ENCODE results near the gene UGT2B15. TPM values are rescaled to one million over a fixed set of nuclear protein-coding genes. Genes with fewer than 3 reads are reported as not detected.
"Not testable (repeated sequence)": the region's sequence is repeated elsewhere in the genome, so short reads cannot be mapped to it uniquely, and the experiment has no call there.

Gene UGT2B15
- total RNA-seq, 1 donor = not detected

DNA sequence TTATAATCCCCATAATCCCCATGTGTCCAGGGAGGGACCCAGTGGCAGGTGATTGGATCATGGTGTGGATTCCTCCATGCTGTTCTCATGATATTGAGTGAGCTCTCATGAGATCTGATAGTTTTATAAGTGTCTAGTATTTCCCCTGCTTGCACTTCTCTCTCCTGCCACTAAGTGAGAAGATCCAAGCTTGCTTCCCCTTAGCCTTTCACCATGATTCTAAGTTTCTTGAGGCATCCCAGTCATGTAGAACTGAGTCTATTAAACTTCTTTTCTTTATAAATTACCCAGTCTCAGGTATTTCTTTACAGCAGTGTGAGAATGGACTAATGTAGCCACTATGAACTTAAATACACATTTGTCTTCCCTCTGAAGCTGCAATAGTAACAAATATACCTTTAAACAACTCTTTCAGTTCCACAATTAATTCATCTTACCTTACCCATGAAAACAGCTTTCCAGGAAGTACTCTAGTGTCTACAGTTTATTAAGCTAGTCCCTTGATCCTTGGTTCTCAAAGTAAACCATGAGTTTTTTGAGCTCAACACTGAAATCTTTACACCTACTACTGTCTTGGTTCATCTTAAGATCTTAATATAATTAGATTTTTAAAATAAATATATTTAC lies 1.8 kb downstream of the UGT2B15 start:
- H3K4me3 ChIP-seq (ENCODE audit: low read length); H3K4me1 ChIP-seq (ENCODE audit: insufficient read depth, low read length); H3K27me3 ChIP-seq (ENCODE audit: insufficient read depth, low read length); H3K9me3 ChIP-seq (ENCODE audit: low read depth, low read length): not testable (repeated sequence)

DNA sequence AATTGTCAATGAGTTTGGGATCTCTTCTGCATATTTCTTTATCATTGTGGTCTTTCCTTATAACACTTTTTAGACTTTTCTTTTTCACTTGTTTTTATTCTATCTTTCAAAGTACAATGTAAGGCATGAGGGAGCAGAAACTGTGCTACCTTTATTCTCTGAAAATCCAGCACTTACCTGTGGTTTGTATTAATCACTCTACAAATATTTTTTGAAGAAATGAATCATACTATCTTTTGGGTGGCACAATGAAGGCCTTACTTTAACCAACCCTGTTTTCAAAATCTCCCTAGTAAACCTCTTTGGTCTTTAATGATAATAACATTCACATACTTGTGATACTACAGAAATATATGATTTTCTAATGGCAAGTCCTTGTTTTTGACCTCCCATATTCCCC lies 2.9 kb downstream of the UGT2B15 start:
- H3K4me1 ChIP-seq (ENCODE audit: insufficient read depth, low read length); H3K4me3 ChIP-seq (ENCODE audit: low read length); H3K9me3 ChIP-seq (ENCODE audit: low read depth, low read length); H3K27me3 ChIP-seq (ENCODE audit: insufficient read depth, low read length): not testable (repeated sequence)

DNA sequence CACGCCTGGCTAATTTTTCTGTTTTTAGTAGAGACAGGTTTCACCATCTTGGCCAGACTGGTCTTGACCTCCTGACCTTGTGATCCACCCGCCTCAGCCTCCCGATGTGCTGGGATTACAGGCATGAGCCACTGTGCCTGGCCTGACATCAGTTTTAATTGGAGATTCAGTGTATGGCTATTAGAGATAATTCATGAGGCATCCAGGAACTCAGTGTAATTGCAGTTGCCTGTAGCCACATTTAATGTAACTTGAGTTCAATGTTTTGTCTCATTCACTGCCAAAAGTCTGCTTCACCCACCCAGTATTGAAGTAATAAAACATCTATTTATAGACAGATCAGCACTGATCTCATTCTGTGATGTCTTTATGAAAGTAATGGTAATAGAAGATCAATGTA lies 5.7 kb downstream of the UGT2B15 start:
- H3K27me3 ChIP-seq (ENCODE audit: insufficient read depth, low read length); H3K9me3 ChIP-seq (ENCODE audit: low read depth, low read length); H3K4me1 ChIP-seq (ENCODE audit: insufficient read depth, low read length): not testable (repeated sequence)

DNA sequence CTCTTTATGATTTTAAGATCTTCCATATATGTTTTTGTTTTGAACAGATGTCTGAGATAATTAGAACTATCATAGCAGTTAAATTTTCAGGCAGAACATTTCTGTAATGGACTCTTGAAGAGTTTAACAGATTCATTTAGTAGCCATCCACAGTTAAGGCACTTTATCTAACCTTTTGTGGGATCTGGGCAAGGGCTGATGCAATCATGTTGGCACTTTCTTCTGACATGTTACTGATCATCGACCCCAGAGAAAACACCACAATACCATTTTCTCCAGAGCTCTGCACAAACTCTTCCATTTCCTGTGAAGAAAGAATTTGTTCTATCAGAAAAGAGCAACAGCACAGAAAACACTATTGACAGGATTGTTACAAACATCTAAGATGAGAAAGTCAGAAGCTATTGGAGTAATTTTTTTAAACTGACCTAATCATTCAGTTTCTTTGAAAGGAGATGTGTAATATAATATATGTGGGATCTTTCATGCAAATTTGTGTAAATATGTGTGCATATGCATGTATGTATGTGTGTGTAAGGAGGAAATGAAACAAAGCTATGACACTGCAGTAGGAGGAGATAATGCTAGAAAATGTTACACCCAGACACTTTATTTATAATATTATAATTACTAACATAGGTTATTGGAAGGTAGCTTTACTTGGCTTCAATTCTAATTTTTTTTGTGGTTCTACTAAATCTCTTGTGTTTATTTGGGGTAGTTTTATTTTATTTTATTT lies 7.4 kb downstream of the UGT2B15 start:
- H3K4me1 ChIP-seq (ENCODE audit: insufficient read depth, low read length) = not testable (repeated sequence)

More for the DNA sequence above, 5.7 kb downstream of the UGT2B15 start:
- H3K4me3 ChIP-seq (ENCODE audit: low read length) = not testable (repeated sequence)

DNA sequence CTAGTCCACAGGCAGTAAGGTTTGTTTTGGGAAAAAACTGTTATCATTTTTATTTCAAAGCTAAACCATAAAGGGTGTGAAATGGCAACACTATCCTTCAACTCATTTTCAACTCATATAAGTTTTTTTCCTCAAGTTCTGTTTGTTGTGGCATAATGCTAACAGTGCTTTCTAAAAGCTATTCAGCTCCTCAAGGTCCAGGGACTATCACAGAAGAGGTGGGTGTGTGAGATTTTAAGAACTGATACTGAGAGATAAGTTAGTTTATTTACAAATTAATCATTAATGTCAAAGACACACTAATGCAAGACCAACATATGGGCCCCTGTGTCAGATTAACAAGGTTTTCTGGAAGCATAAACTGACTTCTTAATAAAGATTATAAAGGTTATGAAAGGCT lies 11.8 kb downstream of the UGT2B15 start:
- Histone ChIP-seq H3K27me3 (ENCODE audit: insufficient read depth, low read length) (no peaks in the 10 kb centered on the region), H3K9me3 (ENCODE audit: low read depth, low read length) (no peaks in the 10 kb centered on the region), H3K4me1 (ENCODE audit: insufficient read depth, low read length) (no peaks in the 10 kb centered on the region), H3K4me3 (ENCODE audit: low read length) (no peak overlapping the region)

More for the DNA sequence above, 7.4 kb downstream of the UGT2B15 start:
- not testable (repeated sequence) for H3K27me3 ChIP-seq (ENCODE audit: insufficient read depth, low read length); H3K4me3 ChIP-seq (ENCODE audit: low read length); H3K9me3 ChIP-seq (ENCODE audit: low read depth, low read length)

DNA sequence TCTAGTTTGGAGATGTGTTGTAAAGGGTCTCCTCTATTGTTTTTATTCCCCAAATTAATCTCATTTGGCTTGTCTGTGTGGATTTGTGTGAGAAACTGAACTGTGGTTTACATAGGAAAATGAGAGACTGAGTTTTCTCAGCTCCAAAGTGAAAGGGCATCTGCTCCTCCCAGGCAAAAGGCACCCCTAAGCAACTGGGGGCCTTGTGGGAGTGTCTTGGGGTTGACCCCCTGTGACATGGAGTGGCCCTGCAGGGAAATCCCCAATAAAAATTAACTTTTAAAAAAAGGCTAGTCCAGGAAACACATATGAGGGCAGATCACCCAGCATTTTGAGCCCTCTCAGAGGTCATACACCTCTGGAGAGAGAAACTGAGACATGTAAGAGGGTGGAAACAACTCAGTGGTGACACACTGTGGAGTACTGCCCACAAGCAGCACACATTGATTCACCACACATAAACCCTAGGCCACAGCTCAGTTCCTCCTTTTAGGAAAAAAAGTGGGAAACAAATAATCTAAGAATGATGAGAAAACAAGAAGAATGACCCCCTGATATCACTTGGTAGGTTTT lies 13.3 kb downstream of the UGT2B15 start:
- not testable (repeated sequence) for H3K4me3 ChIP-seq (ENCODE audit: low read length); H3K4me1 ChIP-seq (ENCODE audit: insufficient read depth, low read length); H3K27me3 ChIP-seq (ENCODE audit: insufficient read depth, low read length); H3K9me3 ChIP-seq (ENCODE audit: low read depth, low read length)

DNA sequence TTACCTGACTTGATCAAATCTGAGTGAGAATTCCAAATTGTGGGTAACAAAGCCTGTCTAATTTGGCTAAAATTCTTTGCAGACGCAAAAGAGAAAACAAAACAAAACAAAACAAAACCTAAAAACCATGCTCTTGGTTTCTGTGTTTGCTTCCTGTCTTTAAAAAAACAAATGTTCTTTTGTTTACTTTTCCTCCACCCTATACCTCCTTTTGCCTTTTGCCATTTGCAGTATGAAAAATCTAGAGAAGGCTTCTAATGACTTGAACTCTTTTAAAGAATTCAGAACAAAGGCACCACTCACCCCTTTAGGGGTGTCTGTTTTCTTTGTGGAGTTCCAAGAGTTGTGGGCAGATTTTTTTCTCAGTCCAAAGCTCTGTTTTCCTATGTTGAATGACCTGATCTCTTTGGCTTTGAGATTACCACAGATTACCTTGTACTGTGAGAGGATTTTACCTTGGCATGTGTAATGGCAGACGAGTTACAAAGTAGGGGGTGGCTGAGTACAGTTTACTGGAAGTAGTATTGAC lies 13.9 kb downstream of the UGT2B15 start:
- H3K4me1 ChIP-seq (ENCODE audit: insufficient read depth, low read length); H3K27me3 ChIP-seq (ENCODE audit: insufficient read depth, low read length); H3K4me3 ChIP-seq (ENCODE audit: low read length); H3K9me3 ChIP-seq (ENCODE audit: low read depth, low read length): not testable (repeated sequence)

DNA sequence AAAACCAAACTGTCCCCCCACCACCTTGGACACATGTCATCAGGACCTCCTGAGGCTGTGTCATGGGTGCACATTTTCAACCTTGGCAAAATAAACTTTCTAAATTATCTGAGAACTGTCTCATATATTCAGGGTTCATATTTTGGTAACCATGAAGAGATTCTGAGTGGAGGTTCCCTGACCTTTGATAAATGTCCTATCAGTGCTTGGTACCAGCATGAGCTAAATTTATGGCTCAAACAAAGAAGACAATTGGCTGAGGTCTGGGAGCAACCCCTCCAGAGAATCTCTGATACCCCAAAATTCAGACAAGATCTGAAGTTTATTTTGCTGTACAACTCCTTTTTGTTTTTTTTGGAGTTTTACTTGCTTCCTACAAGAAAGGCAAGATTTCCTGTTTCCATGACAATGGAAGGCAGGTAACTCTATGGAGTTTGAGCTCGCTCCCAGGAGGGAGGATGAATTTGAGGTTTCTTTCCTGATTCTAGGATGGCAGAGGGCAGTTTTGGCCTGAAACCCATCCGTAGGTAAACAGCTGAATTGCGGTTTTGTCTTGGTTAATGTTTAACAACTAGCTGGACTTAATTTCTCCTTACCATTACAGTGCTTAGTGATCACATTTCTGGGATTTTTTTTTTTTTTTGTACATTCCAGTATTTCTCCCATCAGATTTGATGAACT lies 14.5 kb downstream of the UGT2B15 start:
- Histone ChIP-seq H3K4me3 (ENCODE audit: low read length) (no peak overlapping the region), H3K9me3 (ENCODE audit: low read depth, low read length) (no peaks in the 10 kb centered on the region), H3K4me1 (ENCODE audit: insufficient read depth, low read length) (no peaks in the 10 kb centered on the region), H3K27me3 (ENCODE audit: insufficient read depth, low read length) (no peaks in the 10 kb centered on the region)

DNA sequence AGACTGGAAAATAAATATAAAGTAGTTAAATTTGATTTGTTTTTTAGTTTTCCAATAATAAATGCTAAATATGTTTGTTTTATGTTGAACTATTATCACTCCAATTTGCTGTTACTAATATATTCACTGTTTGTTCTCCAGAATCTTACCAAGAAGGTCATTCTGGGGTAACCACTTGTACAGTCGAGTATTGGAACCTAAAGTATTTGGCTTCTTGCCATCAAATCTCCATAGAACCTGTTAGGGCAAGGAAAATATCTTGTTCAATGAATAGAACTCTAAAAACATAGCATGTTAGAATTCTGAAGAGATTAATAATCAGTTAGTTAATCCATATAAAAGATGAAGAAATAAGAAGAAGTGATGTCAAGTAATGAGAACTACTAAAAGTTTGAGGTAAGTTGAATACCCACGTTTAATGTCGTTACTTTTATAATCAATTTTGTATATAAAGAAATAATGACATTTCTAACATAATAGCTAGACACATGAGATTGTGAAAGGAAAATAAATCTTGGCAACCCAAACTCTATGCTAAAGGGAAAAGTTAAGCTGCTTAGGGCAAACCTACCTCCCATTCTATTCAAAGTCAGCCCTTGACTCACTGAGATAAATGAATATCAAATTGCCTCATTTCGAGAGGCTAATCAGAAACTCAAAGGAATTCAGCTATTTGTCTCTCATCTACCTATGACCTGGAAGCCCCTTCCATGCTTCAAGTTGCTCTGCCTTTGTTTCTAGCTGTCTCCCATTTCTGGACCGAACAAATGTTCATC lies 15.3 kb downstream of the UGT2B15 start:
- no peaks in the 10 kb centered on the region for H3K27me3 ChIP-seq (ENCODE audit: insufficient read depth, low read length)
- no peaks in the 10 kb centered on the region for H3K4me1 ChIP-seq (ENCODE audit: insufficient read depth, low read length)
- no peak overlapping the region for H3K4me3 ChIP-seq (ENCODE audit: low read length)
- H3K9me3 ChIP-seq (ENCODE audit: low read depth, low read length) = no peaks in the 10 kb centered on the region

DNA sequence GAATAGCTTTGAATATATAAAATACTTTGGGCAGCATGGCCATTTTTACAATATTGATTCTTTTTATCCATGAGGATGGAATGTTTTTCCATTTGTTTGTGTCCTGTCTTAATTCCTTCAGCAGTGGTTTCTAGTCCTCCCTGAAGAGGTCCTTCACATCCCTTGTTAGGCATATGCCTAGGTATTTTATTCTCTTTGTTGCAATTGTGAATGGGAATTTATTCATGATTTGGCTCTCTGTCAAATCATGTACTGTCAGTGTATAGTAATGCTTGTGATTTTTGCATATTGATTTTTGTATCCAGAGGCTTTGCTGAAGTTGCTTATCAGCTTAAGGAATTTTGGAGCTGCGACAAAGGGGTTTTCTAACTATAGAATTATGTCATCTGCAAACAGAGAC lies 18.5 kb downstream of the UGT2B15 start:
- no peak overlapping the region for H3K4me3 ChIP-seq (ENCODE audit: low read length)
- H3K9me3 ChIP-seq (ENCODE audit: low read depth, low read length) = no peaks in the 10 kb centered on the region
- H3K27me3 ChIP-seq (ENCODE audit: insufficient read depth, low read length) = no peaks in the 10 kb centered on the region
- no peaks in the 10 kb centered on the region for H3K4me1 ChIP-seq (ENCODE audit: insufficient read depth, low read length)

DNA sequence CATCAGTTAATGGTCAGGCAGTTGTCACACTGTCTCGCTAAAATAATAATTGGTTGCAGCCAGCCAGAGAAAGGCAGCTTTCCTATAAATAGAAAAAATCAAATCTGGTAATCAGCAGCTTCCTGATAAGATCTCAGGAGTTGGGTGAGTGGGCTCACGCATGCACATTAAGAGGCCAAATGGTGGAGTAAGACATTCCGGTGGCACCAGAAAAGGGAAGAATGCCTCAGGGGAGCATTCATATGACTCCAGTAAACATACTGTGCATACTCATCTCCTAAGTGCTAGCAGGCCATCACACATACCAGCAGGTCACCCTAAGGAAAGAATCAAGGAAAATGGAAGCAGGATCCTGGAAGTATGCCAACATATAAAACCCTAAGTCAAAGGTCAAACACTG lies 40.1 kb downstream of the UGT2B15 start:
- Histone ChIP-seq H3K4me1 (ENCODE audit: insufficient read depth, low read length) (no peaks in the 10 kb centered on the region), H3K9me3 (ENCODE audit: low read depth, low read length) (no peaks in the 10 kb centered on the region), H3K4me3 (ENCODE audit: low read length) (no peak overlapping the region), H3K27me3 (ENCODE audit: insufficient read depth, low read length) (no peaks in the 10 kb centered on the region)

DNA sequence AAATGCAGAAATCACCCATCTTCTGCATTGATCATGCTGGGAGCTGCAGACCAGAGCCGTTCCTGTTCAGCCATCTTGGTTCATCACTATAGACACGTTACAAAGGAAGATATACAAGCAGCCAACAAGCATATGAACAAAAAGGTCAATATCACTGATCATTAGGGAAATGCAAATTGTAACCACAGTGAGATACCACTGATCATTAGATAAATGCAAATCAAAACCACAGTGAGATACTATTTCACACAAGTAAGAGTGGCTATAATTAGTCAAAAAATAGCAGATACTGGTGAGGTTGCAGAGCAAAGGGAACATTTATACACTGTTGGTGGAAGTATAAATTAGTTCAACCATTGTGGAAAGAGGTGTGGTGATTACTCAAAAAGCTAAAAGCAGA lies 47.7 kb downstream of the UGT2B15 start:
- H3K4me3 ChIP-seq (ENCODE audit: low read length); H3K27me3 ChIP-seq (ENCODE audit: insufficient read depth, low read length); H3K9me3 ChIP-seq (ENCODE audit: low read depth, low read length); H3K4me1 ChIP-seq (ENCODE audit: insufficient read depth, low read length): not testable (repeated sequence)

DNA sequence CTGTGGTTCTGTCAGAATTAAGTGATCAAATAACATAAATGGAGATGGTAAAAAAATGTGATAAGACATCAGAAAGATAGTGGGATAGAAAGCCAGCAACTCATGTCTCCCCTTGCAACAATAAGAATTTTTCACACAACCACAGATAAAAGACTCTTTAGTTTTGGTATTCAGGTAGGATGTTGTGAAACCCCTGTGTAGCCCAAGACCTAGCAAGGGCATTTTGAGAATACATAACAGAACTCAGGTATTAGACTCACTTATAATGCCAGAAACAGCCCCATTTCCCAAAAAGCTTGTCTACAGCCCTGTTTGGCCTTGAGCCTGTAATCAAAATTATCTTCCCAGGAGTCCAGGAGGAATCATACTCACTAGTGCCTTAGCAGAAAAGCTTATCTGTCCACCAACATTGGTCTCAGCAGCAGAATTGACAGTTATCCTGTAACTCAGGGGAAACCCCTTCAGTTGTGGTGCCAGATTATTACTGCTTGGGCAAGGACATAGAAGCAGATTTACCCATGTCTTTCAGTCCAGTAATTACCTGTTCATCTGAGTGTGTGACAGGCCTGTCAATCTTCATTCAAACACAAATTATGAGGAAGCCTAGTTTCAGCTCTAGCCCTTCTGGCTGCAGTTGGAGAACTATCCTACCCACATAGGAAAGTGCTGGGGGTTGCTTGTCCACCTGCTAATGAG lies 53.3 kb downstream of the UGT2B15 start:
- Histone ChIP-seq H3K27me3 (ENCODE audit: insufficient read depth, low read length) (no peaks in the 10 kb centered on the region), H3K9me3 (ENCODE audit: low read depth, low read length) (no peaks in the 10 kb centered on the region), H3K4me1 (ENCODE audit: insufficient read depth, low read length) (no peaks in the 10 kb centered on the region), H3K4me3 (ENCODE audit: low read length) (no peak overlapping the region)

DNA sequence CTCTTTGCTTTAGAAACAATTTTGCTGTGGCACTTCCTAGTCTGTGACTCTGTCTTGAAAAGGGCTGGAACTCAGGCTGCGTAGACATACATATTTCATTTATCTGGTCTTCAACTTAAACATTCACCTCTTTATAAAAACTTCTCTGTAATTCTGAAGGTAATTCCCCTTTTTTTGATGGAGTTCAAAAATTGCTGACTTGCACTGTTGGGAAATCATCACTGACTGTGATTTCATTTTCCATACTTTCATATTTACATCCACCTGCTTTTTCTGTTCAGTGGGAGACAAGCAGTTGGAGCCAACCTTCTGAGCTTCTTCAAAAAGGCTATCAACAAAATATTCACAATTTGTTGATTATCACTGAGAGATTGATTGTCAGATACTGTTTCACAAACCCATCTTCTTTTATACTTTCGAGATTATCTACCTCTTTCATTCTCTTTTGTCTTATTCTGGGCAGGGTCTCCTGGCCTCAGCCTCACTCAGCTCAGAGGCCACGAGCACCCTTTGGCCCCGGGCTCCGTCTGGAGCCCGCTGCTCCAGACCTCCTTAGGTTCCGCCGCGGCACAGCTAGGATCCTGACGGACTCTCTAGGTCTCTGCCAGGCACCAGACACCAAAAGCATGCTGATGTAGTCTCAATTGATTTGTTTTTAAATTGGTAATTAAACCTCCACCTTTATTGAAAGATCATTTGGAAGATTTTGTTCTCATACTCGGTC lies 54.6 kb downstream of the UGT2B15 start:
- Histone ChIP-seq H3K27me3 (ENCODE audit: insufficient read depth, low read length) (no peaks in the 10 kb centered on the region), H3K9me3 (ENCODE audit: low read depth, low read length) (no peaks in the 10 kb centered on the region), H3K4me1 (ENCODE audit: insufficient read depth, low read length) (no peaks in the 10 kb centered on the region), H3K4me3 (ENCODE audit: low read length) (no peak overlapping the region)

Measured in mononuclear cell (primary cell).